ENCODE measurements around the gene POLR2M. TPM values are rescaled to one million over a fixed set of nuclear protein-coding genes. Genes with fewer than 3 reads are reported as not detected.

POLR2M gene
- total RNA-seq, 1 donor from 2014 or later: 53.6 TPM

GRCh38 chr15:57683481-57683880 lies 23.0 kb upstream of the POLR2M start:
- Histone ChIP-seq H3K27ac (replicated peaks) (peak overlapping the region; percentile 67), H3K9me3 (replicated peaks) (no peaks in the 10 kb centered on the region), H3K4me3 (no peak overlapping the region), H3K36me3 (peaks cover 22% of the 10 kb centered on the region), H3K4me1 (peaks cover 83% of the 10 kb centered on the region), H3K27me3 (ENCODE audit: low read depth) (no peaks in the 10 kb centered on the region)
- TF ChIP-seq CTCF (IDR thresholded peaks at IDR 0.05; ENCODE audit: borderline replicate concordance): no peak
- DNase-seq: no peak
- intact Hi-C loops (cut with micrococcal nuclease): no loop called here

- no peak overlapping the region for H3K4me3 ChIP-seq
- DNase-seq: no peak
- intact Hi-C loops (cut with micrococcal nuclease): no loop called here
- peaks cover 15% of the 10 kb centered on the region for H3K36me3 ChIP-seq
- TF ChIP-seq CTCF (IDR thresholded peaks at IDR 0.05; ENCODE audit: borderline replicate concordance): no peak
- H3K9me3 ChIP-seq (replicated peaks): no peaks in the 10 kb centered on the region
- H3K27me3 ChIP-seq (ENCODE audit: low read depth): no peaks in the 10 kb centered on the region
- H3K27ac ChIP-seq (replicated peaks): peak overlapping the region; percentile 67
- H3K4me1 ChIP-seq: peaks cover 74% of the 10 kb centered on the region
Observed at GRCh38 chr15:57684491-57685151, 21.9 kb upstream of the POLR2M start.

GRCh38 chr15:57685306-57686095 lies 21.0 kb upstream of the POLR2M start:
- Histone ChIP-seq H3K27ac (replicated peaks) (peak overlapping the region; percentile 67), H3K4me3 (no peak overlapping the region), H3K36me3 (peaks cover 15% of the 10 kb centered on the region), H3K4me1 (peaks cover 71% of the 10 kb centered on the region), H3K27me3 (ENCODE audit: low read depth) (no peaks in the 10 kb centered on the region), H3K9me3 (replicated peaks) (no peaks in the 10 kb centered on the region)
- no peak for TF ChIP-seq CTCF (IDR thresholded peaks at IDR 0.05; ENCODE audit: borderline replicate concordance)
- no peak for DNase-seq
- intact Hi-C loops (cut with micrococcal nuclease): no loop called here

GRCh38 chr15:57686657-57687056 lies 19.9 kb upstream of the POLR2M start:
- peaks cover 71% of the 10 kb centered on the region for H3K4me1 ChIP-seq
- H3K27ac ChIP-seq (replicated peaks): peak overlapping the region; percentile 67

More at GRCh38 chr15:57686657-57687056, 19.9 kb upstream of the POLR2M start:
- peaks cover 17% of the 10 kb centered on the region for H3K36me3 ChIP-seq
- intact Hi-C loops (cut with micrococcal nuclease): no loop called here
- H3K4me3 ChIP-seq: no peak overlapping the region
- no peaks in the 10 kb centered on the region for H3K27me3 ChIP-seq (ENCODE audit: low read depth)
- no peaks in the 10 kb centered on the region for H3K9me3 ChIP-seq (replicated peaks)
- no peak for DNase-seq
- TF ChIP-seq CTCF (IDR thresholded peaks at IDR 0.05; ENCODE audit: borderline replicate concordance): no peak

Data from left ventricle myocardium inferior (tissue), 1 donor.